ENCODE data around the gene RAB9A. TPM values are rescaled to one million over a fixed set of nuclear protein-coding genes. Genes with fewer than 3 reads are reported as not detected.
A peak's percentile ranks its signal among the peaks of the same experiment; 100 is the strongest.

The RAB9A gene
- total and polyA plus RNA-seq, 11 donors, result 6.8 to 34.2 (median 21.7) TPM

GRCh38 chrX:13741695-13742094, 52.8 kb downstream of the RAB9A start:
- Histone ChIP-seq H3K9me3 (no peaks in the 10 kb centered on the region), H3K36me3 (peaks cover 0 to 66% (median 32%) of the 10 kb centered on the region in 9 donors), H3K27ac (no peak overlapping the region), H3K27me3 (peaks cover 0 to 2% (median 0%) of the 10 kb centered on the region in 9 donors), H3K4me3 (no peak overlapping the region), H3K4me1 (peaks cover 0 to 9% (median 0%) of the 10 kb centered on the region in 12 donors)
- intact Hi-C loops (cut with DNase I), result loop anchor here in 3 of 10 donors (10.0 kb wide), 2 partner anchors 237 to 927 kb away; no protein-coding TSS in a partner anchor
- WGBS, 4 donors, result 82 to 86% (median 83%) methylated on average over 6 of the region's 6 CpGs
- no peak for DNase-seq
- TF ChIP-seq CTCF (IDR thresholded peaks at IDR 0.05) (no peak), POLR2A (IDR thresholded peaks at IDR 0.05) (no peak)
- ATAC-seq, result no peak

- Histone ChIP-seq H3K27ac (peak overlapping the region in 1 of 12 donors; percentile 42), H3K27me3 (peaks cover 0 to 2% (median 0%) of the 10 kb centered on the region in 9 donors), H3K4me1 (peaks cover 0 to 7% (median 0%) of the 10 kb centered on the region in 12 donors), H3K36me3 (peaks cover 0 to 64% (median 37%) of the 10 kb centered on the region in 9 donors), H3K4me3 (peak overlapping the region in 1 of 12 donors; percentile 25), H3K9me3 (no peaks in the 10 kb centered on the region)
- intact Hi-C loops (cut with DNase I), result loop anchor here in 3 of 10 donors (10.0 kb wide), 2 partner anchors 238 to 928 kb away; no protein-coding TSS in a partner anchor
- DNase-seq (no peak), ATAC-seq (no peak)
- TF ChIP-seq POLR2A (IDR thresholded peaks at IDR 0.05) (no peak), CTCF (IDR thresholded peaks at IDR 0.05) (no peak)
- 80 to 90% (median 85%) methylated on average over 13 of the region's 13 CpGs for WGBS, 4 donors
Observed at GRCh38 chrX:13742397-13743176, 53.7 kb downstream of the RAB9A start.

- intact Hi-C loops (cut with DNase I), result loop anchor here in 9 of 10 donors (2.0 to 10.0 kb wide), 7 partner anchors 89 to 933 kb away; no protein-coding TSS in a partner anchor
Observed at GRCh38 chrX:13747836-13748235, 58.9 kb downstream of the RAB9A start.

More at GRCh38 chrX:13747836-13748235, 58.9 kb downstream of the RAB9A start:
- Histone ChIP-seq H3K27me3 (peaks cover 0 to 2% (median 0%) of the 10 kb centered on the region in 9 donors), H3K36me3 (peaks cover 0 to 77% (median 42%) of the 10 kb centered on the region in 9 donors), H3K4me3 (no peak overlapping the region), H3K27ac (no peak overlapping the region), H3K9me3 (no peaks in the 10 kb centered on the region), H3K4me1 (peaks cover 0 to 5% (median 0%) of the 10 kb centered on the region in 12 donors)
- TF ChIP-seq POLR2A (IDR thresholded peaks at IDR 0.05) (no peak), CTCF (IDR thresholded peaks at IDR 0.05) (peak in 11 of 12 donors; percentile 22 to 55 (median 45))
- WGBS, 4 donors, result 33 to 65% (median 42%) methylated on average over 2 of the region's 2 CpGs
- DNase-seq (no peak), ATAC-seq (peak in 3 of 4 donors; percentile 29 to 56 (median 49))
